GM13977 (cell line): ENCODE measurements around the gene SDS.

Source experiments
- DNase-seq: peaks from one replicate; pipeline ENCODE4 v3.0.0; 2012; ENCODE audit warnings: low spot score
- in situ Hi-C: fragments of 300-500 bp; cut with MboI; formaldehyde crosslinking; loops from one replicate; pipeline ENCODE4 v1.12.0; 2022; ENCODE audit warnings: low sequenced_read_pairs, low pct_unique_long_range_greater_than_20kb, mixed read lengths, inconsistent platforms; ENCODE audit not compliant: unreplicated experiment
- TF ChIP-seq, protein P1 (sequence below): IDR thresholded peaks from 2 replicates; pipeline ENCODE4 v1.5.1; 2012; ENCODE audit warnings: mild to moderate bottlenecking, control low read depth; ENCODE audit not compliant: insufficient read depth; ENCODE audit errors: extremely low read depth, missing control alignments

The SDS gene

DNA sequence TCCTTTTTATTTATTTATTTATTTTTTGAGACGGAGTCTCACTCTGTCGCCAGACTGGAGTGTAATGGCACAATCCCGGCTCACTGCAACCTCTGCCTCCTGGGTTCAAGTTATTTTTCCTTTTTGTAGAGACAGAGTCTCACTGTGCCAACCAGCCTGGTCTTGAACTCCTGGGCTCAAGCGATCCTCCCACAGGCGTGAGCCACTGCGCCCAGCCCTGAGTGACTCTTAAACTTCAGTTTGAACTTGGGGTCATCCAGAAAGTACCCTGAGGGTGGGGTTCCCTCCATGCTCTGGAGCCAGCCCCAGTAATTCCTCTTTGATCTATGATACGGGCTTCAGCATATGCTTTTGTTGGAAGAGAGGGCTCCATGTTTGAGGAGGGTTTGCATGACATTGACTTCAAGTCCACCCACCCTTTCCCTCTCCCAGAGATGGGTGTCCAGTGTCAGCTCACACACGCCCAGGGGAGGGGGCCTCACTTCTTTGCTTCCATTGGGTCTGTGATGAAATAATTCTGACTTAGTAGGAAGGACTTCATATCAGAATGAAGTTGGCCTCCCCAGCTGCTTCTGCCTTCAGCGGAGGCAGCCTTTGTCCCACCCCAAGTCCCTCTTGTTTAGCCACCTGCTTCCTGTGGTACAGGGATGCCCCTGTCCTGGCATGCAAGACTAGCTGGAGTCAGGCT is 11.9 kb downstream of the SDS start:
- DNase-seq: no peak
- in situ Hi-C loops: no loop called here
- TF ChIP-seq, protein P1, sequence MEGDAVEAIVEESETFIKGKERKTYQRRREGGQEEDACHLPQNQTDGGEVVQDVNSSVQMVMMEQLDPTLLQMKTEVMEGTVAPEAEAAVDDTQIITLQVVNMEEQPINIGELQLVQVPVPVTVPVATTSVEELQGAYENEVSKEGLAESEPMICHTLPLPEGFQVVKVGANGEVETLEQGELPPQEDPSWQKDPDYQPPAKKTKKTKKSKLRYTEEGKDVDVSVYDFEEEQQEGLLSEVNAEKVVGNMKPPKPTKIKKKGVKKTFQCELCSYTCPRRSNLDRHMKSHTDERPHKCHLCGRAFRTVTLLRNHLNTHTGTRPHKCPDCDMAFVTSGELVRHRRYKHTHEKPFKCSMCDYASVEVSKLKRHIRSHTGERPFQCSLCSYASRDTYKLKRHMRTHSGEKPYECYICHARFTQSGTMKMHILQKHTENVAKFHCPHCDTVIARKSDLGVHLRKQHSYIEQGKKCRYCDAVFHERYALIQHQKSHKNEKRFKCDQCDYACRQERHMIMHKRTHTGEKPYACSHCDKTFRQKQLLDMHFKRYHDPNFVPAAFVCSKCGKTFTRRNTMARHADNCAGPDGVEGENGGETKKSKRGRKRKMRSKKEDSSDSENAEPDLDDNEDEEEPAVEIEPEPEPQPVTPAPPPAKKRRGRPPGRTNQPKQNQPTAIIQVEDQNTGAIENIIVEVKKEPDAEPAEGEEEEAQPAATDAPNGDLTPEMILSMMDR: no peak

DNA sequence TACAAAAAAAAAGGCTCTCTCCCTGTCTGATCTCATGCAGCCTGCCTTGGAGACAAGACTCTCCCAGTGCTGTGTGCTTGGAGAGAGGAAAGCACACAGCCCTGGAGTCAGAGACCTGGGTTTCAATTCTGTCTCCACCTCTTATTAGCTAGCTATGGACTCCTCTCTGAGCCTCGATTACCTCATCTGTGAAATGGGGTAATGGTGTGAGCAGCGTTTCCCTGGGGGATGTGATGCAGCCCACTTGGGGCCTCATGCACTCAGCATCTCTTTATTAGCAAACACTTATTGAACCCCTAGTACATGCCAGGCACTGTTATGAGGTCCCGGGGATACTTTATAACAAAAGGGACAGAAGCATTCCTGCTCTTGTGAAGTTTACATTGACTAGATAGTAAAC is 12.5 kb downstream of the SDS start:
- no peak for DNase-seq
- TF ChIP-seq, protein P1: no peak
- in situ Hi-C loops: no loop called here

DNA sequence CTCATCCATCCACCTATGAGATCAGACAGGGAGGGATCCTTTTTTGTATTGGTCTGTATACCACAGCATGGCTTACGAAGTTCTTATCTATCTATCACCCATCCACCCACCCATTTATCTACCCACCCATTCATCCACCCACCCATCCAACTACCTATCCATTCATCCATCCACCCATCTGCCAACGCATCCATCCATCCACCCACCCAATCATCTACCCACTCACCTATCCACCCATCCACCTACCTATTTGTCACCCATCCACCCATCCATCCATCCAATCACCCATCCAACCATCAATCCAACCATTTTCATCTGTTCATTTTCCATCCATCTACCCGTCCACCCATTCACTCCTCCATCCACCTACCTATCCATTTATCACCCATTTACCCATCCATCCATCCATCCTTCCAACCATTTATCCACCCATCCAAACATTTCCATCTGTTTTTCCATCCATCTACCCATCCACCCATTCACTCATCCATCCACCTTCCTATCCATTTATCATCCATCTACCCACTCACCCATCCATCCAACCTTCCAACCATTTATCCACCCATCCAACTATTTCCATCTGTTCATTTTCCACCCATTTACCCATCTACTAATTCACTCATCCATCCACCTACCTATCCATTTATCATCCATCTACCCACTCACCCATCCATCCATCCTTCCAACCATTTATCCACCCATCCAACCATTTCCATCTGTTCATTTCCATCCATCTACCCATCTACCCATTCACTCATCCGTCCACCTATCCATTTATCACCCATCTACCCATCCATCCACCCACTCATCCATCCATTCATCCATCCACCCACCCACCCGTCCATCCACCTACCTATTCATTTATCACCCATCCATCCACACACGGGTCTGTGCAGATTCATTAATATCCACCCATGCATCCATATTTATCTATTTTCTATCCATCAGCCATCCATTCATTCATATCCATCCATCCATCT is 13.3 kb downstream of the SDS start:
- in situ Hi-C loops: no loop called here
- no peak for DNase-seq
- TF ChIP-seq, protein P1: no peak

DNA sequence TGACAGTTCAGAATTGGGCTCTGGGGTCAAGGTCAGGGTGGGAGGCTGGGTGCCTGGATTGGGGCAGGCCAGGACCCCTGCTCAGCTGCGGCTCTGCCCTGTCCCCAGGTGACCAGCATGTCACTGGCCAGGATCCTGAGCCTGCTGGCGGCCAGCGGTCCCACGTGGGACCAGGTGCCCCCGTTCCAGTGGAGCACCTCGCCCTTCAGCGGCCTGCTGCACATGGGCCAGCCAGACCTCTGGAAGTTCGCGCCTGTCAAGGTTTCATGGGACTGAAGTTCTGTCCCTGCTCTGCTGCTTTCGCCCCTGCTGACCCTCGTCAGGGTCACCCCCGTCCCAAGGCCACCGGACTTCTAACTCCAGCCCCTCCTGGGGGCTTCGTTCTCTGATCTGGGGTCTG is 15.3 kb downstream of the SDS start:
- DNase-seq: no peak
- TF ChIP-seq, protein P1: no peak
- in situ Hi-C loops: no loop called here

DNA sequence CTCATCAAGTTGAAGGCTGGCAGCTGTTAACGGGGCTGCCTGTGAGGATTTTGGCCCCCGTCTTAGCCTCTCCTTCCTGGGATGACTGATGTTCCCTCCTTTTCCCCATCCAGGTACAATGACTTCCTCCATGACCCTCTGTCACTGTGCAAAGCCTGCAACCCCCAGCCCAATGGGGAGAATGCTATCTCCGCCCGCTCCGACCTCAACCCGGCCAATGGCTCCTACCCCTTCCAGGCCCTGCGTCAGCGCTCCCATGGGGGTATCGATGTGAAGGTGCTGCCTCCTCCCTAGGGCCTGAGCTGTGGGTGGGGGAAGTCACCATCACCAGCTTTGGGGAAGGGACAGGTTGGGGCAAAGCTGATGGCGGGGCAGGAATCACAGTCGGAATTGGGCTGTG is 16.1 kb downstream of the SDS start:
- in situ Hi-C loops: no loop called here
- TF ChIP-seq, protein P1: no peak

DNA sequence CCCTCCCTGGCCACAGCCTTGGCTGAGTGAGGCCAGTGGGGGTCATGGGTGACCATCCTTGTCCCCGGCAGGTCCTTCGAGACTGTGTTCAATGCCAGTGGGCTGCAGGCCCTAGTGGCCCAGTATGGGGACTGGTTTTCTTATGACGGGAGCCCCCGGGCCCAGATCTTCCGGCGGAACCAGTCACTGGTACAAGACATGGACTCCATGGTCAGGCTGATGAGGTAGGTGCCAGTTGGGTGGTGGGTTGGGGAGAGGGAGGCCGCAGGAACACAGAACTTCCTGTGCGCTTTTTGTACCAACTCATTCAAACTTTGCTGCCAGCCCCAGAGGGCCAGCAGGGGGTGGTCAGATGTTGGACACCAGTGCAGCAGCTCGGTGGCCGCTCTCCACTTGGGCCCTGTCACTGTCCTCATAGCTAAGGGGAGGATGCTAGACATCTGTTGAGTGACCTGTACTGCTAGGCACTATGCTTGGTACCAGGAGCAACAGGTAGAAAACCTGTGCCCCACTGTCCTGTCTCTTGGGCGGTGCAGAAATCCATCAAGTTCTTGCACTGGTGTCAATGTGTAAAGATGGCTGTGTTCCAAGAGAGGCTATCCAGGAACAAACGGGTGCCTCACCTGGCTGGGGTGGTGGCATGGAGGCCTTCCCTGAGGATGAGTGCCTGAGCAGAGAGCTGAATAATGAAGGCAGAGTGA is 16.7 kb downstream of the SDS start:
- in situ Hi-C loops: no loop called here
- no peak for DNase-seq
- TF ChIP-seq, protein P1: no peak

More for the DNA sequence above, 16.1 kb downstream of the SDS start:
- DNase-seq: no peak
